Measurements from ENCODE around the gene TRDN. TPM values are rescaled to one million over a fixed set of nuclear protein-coding genes. Genes with fewer than 3 reads are reported as not detected.
"Not testable (repeated sequence)": the region's sequence is repeated elsewhere in the genome, so short reads cannot be mapped to it uniquely, and the experiment has no call there.

Gene TRDN
- total RNA-seq, 1 experiment from 2014 or later, result 3.4 TPM

GRCh38 chr6:123458218-123458617 lies 178.5 kb downstream of the TRDN start:
- DNase-seq, result no peak
- Histone ChIP-seq H3K27me3 (ENCODE audit: control insufficient read depth, insufficient read depth, low read length) (no peaks in the 10 kb centered on the region), H3K4me3 (ENCODE audit: insufficient read depth, low read depth, low read length) (no peak overlapping the region), H3K36me3 (replicated peaks; ENCODE audit: control insufficient read depth, insufficient read depth, low read length) (no peaks in the 10 kb centered on the region)

DNA sequence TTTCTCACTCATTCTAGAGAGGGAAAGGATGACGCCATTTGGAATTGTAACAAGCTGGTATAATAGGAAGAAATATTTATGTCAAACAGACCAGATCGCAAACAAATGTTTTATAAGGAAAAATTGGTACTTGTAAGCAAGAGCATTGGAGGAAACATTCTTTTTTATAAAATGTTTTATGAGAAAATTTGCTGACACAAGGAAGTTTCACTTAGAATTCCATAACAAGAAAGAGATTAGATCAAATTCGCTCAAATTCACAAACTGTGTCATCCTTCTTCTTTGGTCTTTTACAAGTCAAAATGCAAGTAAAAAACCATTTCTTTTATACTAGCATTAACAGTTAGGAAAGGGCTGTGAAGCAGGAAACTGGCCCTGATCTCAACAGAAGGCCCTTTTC lies 179.9 kb downstream of the TRDN start:
- H3K4me3 ChIP-seq (ENCODE audit: insufficient read depth, low read depth, low read length), result no peak overlapping the region
- no peaks in the 10 kb centered on the region for H3K27me3 ChIP-seq (ENCODE audit: control insufficient read depth, insufficient read depth, low read length)
- no peak for DNase-seq
- no peaks in the 10 kb centered on the region for H3K36me3 ChIP-seq (replicated peaks; ENCODE audit: control insufficient read depth, insufficient read depth, low read length)

DNA sequence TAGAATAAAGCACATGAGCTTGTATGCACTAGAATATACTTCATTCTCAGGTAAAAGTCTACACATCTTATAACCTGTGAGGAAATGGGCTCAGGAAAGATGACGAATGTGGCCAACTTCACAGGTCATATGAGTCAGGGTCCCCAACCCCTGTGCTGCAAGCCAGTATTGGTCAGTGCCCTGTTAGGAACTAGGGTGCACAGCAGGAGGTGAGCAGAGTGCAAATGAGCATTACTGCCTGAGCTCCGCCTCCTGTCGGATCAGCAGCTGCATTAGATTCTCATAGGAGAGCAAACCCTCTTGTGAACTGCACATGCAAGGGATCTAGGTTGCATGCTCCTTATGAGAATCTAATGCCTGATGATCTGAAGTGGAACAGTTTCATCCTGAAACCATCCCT lies 182.3 kb downstream of the TRDN start:
- DNase-seq, result no peak
- H3K36me3 ChIP-seq (replicated peaks; ENCODE audit: control insufficient read depth, insufficient read depth, low read length), result no peaks in the 10 kb centered on the region
- H3K27me3 ChIP-seq (ENCODE audit: control insufficient read depth, insufficient read depth, low read length), result no peaks in the 10 kb centered on the region
- H3K4me3 ChIP-seq (ENCODE audit: insufficient read depth, low read depth, low read length), result no peak overlapping the region

DNA sequence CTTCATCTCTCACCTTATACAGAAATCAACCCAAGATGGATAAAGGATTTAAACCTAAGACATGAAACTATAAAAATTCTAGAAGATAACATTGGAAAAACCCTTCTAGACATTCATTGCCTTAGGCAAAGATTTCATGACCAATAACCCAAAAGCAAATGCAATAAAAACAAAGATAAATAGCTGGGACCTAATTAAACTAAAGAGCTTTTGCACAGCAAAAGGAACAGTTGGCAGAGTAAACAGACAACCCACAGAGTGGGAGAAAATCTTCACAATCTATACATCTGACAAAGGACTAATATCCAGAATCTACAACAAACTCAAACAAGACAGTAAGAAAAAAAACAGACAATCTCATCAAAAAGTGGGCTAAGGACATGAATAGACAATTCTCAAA lies 183.7 kb downstream of the TRDN start:
- not testable (repeated sequence) for H3K36me3 ChIP-seq (replicated peaks; ENCODE audit: control insufficient read depth, insufficient read depth, low read length); H3K4me3 ChIP-seq (ENCODE audit: insufficient read depth, low read depth, low read length); DNase-seq; H3K27me3 ChIP-seq (ENCODE audit: control insufficient read depth, insufficient read depth, low read length)

GRCh38 chr6:123448306-123448884 lies 188.4 kb downstream of the TRDN start:
- no peak overlapping the region for H3K4me3 ChIP-seq (ENCODE audit: insufficient read depth, low read depth, low read length)
- H3K27me3 ChIP-seq (ENCODE audit: control insufficient read depth, insufficient read depth, low read length), result no peaks in the 10 kb centered on the region
- H3K36me3 ChIP-seq (replicated peaks; ENCODE audit: control insufficient read depth, insufficient read depth, low read length), result no peaks in the 10 kb centered on the region
- DNase-seq, result no peak

GRCh38 chr6:123447315-123447937 lies 189.3 kb downstream of the TRDN start:
- Histone ChIP-seq H3K36me3 (replicated peaks; ENCODE audit: control insufficient read depth, insufficient read depth, low read length) (no peaks in the 10 kb centered on the region), H3K27me3 (ENCODE audit: control insufficient read depth, insufficient read depth, low read length) (no peaks in the 10 kb centered on the region), H3K4me3 (ENCODE audit: insufficient read depth, low read depth, low read length) (no peak overlapping the region)
- DNase-seq, result no peak

DNA sequence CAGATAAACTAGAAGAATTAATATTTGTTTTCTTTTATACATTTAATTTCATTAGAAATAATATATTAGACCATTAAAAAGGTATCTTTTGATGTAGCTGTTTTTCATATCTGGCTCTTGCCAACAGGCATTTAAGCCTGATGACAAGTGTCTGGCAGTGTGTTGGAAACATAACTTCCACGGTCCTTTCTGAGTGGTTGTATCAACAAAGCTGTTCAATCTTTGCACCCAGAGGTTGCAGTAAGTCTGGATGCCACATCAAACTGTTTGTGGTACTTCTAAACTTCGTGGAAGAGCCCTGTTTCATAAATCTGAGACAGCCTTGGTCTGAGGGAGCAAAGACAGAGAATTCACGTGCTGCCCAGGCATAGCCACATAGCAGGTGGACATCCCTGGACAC lies 197.4 kb downstream of the TRDN start:
- Histone ChIP-seq H3K4me3 (ENCODE audit: insufficient read depth, low read depth, low read length) (no peak overlapping the region), H3K27me3 (ENCODE audit: control insufficient read depth, insufficient read depth, low read length) (peaks cover 8% of the 10 kb centered on the region; the same call in 1 of the 2 replicates), H3K36me3 (replicated peaks; ENCODE audit: control insufficient read depth, insufficient read depth, low read length) (no peaks in the 10 kb centered on the region)
- DNase-seq, result no peak

DNA sequence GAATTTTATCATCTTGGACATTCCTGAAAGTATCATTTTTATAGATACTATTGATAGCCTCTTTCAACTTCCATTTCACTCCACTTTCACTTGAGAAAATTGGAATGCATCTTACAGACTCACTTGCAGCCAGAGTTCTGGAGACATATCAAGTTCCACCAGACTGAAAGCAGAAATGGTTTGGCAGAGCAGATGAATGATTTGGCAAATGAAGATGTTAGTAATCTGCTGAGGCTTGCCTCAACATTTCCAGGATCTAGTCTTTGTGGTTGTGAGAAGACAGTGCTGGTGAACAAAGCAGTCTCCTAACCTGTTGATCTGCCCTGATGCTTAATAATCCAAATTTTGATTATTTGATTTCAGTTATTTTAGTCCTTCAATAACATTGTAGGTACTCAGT lies 202.6 kb downstream of the TRDN start:
- Histone ChIP-seq H3K27me3 (ENCODE audit: control insufficient read depth, insufficient read depth, low read length) (peaks cover 8% of the 10 kb centered on the region; the same call in 1 of the 2 replicates), H3K36me3 (replicated peaks; ENCODE audit: control insufficient read depth, insufficient read depth, low read length) (no peaks in the 10 kb centered on the region), H3K4me3 (ENCODE audit: insufficient read depth, low read depth, low read length) (no peak overlapping the region)
- no peak for DNase-seq

DNA sequence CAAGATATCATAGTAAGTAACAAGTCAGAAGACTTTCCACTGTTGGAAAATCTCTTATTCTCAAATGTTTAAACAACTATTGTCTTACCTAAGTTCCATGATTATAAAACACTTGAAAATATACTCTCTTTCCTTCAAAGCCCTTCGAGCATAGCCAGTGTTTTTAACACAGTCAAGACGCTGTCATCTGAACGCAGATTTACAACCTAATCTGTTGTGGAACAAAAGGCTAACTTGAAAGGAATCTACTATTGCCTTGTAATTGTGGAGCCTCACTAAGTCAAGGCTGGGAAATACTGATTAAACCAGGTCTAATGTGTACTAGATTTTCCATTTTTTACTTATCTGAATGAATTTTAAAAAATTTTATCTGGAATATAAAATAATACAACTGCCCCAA lies 205.8 kb downstream of the TRDN start:
- DNase-seq, result no peak
- Histone ChIP-seq H3K4me3 (ENCODE audit: insufficient read depth, low read depth, low read length) (no peak overlapping the region), H3K36me3 (replicated peaks; ENCODE audit: control insufficient read depth, insufficient read depth, low read length) (no peaks in the 10 kb centered on the region), H3K27me3 (ENCODE audit: control insufficient read depth, insufficient read depth, low read length) (no peaks in the 10 kb centered on the region)

GRCh38 chr6:123427008-123427407 lies 209.7 kb downstream of the TRDN start:
- H3K27me3 ChIP-seq (ENCODE audit: control insufficient read depth, insufficient read depth, low read length), result no peaks in the 10 kb centered on the region
- H3K4me3 ChIP-seq (ENCODE audit: insufficient read depth, low read depth, low read length), result no peak overlapping the region
- H3K36me3 ChIP-seq (replicated peaks; ENCODE audit: control insufficient read depth, insufficient read depth, low read length), result no peaks in the 10 kb centered on the region
- DNase-seq, result no peak

DNA sequence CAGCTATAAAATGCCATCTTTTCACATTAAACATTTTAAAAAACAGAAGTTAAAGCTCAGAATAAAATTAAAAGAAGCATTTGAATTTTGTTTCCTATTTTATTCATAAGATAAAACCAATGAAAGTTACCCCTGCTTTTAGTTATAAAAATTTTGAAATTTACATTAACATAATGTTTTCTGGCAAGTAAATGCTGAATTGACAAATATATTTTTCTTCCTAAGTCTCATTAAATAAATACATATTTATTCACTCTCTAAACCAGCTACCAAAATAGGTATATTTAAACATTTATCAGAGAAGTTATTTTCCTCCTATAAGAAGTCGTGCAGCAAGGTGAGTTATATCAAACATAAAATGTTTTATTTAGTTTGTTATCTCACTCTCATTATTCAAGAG lies 213.6 kb downstream of the TRDN start:
- H3K4me3 ChIP-seq (ENCODE audit: insufficient read depth, low read depth, low read length), result no peak overlapping the region
- no peaks in the 10 kb centered on the region for H3K27me3 ChIP-seq (ENCODE audit: control insufficient read depth, insufficient read depth, low read length)
- no peaks in the 10 kb centered on the region for H3K36me3 ChIP-seq (replicated peaks; ENCODE audit: control insufficient read depth, insufficient read depth, low read length)
- DNase-seq, result no peak

GRCh38 chr6:123420512-123420911 lies 216.2 kb downstream of the TRDN start:
- Histone ChIP-seq H3K4me3 (ENCODE audit: insufficient read depth, low read depth, low read length) (no peak overlapping the region), H3K36me3 (replicated peaks; ENCODE audit: control insufficient read depth, insufficient read depth, low read length) (no peaks in the 10 kb centered on the region), H3K27me3 (ENCODE audit: control insufficient read depth, insufficient read depth, low read length) (no peaks in the 10 kb centered on the region)
- DNase-seq, result no peak

DNA sequence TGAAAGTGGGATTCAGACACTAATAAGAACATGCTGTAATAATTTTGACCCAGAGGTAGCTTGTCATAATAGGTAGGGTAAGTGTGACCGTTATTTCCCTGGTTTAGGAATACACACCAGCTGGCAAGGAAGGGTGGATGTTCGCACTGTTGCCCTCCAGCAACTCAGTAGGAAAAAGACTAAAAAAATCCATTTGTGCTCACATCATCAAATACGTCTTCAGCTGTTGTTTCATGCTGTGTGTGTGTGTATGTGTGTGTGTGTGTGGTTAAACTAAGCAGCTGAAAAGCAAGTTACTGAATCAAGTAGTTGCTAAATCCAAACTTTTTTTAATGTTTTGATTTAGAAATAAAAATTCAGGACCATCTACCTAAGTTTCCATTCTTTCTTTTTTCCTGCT lies 218.7 kb downstream of the TRDN start:
- H3K4me3 ChIP-seq (ENCODE audit: insufficient read depth, low read depth, low read length), result no peak overlapping the region
- DNase-seq, result no peak
- no peaks in the 10 kb centered on the region for H3K36me3 ChIP-seq (replicated peaks; ENCODE audit: control insufficient read depth, insufficient read depth, low read length)
- no peaks in the 10 kb centered on the region for H3K27me3 ChIP-seq (ENCODE audit: control insufficient read depth, insufficient read depth, low read length)

DNA sequence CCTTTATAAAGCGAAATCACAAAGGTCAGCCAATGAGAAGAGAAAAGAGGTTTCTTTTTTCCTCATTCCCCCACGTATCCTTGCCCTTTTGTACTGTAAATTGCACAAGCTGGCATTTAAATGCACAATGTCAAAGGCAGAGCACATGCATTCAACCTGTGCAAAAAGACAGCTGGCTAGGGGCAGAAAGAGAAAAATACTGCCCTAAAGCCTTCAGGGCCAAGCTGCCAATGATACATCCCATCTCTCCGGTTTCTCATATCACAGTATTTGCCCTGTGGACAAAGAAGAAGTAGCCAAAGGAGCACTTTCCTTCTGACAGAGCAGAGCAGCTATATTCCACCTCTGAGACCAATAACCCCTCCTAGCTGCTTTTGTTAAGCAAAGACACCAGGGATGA lies 219.2 kb downstream of the TRDN start:
- Histone ChIP-seq H3K27me3 (ENCODE audit: control insufficient read depth, insufficient read depth, low read length) (no peaks in the 10 kb centered on the region), H3K36me3 (replicated peaks; ENCODE audit: control insufficient read depth, insufficient read depth, low read length) (no peaks in the 10 kb centered on the region), H3K4me3 (ENCODE audit: insufficient read depth, low read depth, low read length) (no peak overlapping the region)
- DNase-seq, result no peak

DNA sequence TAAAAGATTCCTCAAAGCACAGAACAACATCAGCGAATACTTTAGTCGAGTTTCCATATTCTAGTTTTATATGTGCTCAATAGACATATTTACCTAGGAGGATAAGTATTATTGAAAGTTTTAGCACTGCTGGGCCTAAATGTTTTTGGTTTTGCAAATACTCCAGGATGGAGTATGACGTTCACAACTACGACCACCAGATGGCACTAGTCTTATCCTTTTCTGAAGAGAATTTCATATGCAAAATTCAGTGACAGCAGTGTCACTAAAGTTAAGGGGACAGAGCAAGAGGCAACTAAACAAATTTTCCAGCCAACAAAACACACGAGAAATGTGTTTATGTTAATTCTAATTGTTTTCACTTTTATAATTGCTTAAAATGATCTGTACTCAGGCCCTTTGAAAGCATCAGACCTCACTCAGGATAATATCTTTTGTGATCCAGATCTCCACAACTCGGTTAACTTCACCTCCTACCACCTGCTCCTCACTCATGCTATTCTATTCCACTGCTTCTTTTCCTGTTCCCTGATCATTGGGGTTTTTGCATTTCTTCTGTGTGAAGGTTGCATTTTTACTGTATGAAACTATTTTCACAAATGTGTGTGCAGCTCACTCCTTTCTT lies 220.8 kb downstream of the TRDN start:
- Histone ChIP-seq H3K4me3 (ENCODE audit: insufficient read depth, low read depth, low read length) (no peak overlapping the region), H3K27me3 (ENCODE audit: control insufficient read depth, insufficient read depth, low read length) (no peaks in the 10 kb centered on the region), H3K36me3 (replicated peaks; ENCODE audit: control insufficient read depth, insufficient read depth, low read length) (no peaks in the 10 kb centered on the region)
- no peak for DNase-seq

Measured in H7 (cell line).